ENCODE results near the gene PRKCE.

PRKCE gene

GRCh38 chr2:46023165-46023854 lies 371.8 kb downstream of the PRKCE start:
- in situ Hi-C loops (cut with MboI; ENCODE audit: low sequenced_read_pairs), result no loop called here

DNA sequence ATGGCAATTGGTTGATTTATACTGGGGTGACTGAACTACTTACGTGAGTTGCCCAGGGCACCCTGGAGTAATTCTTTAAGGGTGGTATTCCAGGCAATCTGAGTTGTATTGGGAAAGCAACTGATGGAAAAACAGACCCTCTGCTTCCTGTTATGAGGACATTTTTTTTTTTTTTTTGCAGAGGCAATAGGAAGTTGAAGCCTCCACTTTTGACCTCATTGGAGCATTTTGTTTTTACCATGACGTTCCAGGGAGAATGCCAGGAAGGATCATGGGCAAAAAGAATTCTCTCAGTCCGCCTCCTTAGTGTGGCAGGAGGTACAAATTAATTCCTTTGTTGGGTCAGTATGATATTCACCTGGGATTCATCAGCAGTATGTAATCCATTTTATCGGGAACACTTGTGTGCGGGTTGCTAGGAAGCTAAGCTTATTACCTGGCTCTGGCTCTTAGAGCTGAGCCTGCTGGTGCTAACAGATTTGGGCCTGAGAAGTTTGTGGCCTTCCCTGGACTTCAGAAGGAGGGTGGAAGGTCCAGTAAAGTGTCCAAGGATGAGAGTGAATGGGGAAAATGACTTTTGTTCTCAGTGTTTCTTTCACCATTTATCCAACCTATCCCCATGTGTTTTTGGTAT lies 372.8 kb downstream of the PRKCE start:
- in situ Hi-C loops (cut with MboI; ENCODE audit: low sequenced_read_pairs), result no loop called here

- in situ Hi-C loops (cut with MboI; ENCODE audit: low sequenced_read_pairs), result no loop called here
Observed at GRCh38 chr2:46025081-46025480, 373.6 kb downstream of the PRKCE start.

- in situ Hi-C loops (cut with MboI; ENCODE audit: low sequenced_read_pairs), result no loop called here
Observed at GRCh38 chr2:46025676-46026075, 374.2 kb downstream of the PRKCE start.

DNA sequence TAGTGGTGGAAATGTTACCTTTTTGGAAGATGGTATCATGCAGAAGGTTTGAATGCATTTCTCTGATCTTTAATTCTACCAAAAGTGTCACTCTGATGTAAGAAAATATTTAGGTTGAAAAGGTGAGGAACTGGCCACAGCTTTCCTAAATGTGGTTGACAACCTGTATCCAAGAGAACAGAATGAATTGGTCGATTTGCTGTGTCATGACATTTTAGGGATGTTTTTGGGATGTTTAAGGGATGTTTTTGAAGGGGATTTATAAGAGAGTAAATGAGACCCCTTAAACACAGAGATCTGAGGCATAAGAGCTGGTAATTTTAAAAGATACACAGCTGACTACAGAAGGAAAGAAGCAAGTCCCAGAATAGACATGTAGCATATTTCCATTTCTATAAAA lies 375.0 kb downstream of the PRKCE start:
- in situ Hi-C loops (cut with MboI; ENCODE audit: low sequenced_read_pairs), result no loop called here

DNA sequence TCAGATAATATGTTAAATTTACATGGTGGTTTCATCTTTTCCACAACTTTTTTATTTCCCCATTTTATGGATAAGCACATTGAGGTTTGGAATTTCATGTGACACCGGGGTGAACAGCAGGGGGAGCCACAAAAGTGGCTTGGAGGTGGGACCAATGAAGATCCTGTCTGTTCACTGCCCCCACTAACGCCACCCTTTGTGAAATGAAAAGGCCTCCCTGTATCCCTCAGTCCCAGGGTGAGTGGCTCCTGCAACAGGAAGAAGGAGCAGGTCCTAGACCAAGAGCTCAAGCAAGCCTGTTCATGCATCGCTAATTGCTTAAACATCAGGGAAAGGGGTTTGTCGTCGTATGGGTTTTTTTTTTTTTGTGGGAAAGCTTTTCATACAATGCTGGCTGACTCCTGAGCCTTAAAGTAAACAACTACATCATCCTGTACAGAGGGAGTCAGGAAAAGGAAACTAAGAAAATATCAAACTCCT lies 377.9 kb downstream of the PRKCE start:
- in situ Hi-C loops (cut with MboI; ENCODE audit: low sequenced_read_pairs), result no loop called here

GRCh38 chr2:46030330-46030729 lies 378.9 kb downstream of the PRKCE start:
- in situ Hi-C loops (cut with MboI; ENCODE audit: low sequenced_read_pairs), result no loop called here

DNA sequence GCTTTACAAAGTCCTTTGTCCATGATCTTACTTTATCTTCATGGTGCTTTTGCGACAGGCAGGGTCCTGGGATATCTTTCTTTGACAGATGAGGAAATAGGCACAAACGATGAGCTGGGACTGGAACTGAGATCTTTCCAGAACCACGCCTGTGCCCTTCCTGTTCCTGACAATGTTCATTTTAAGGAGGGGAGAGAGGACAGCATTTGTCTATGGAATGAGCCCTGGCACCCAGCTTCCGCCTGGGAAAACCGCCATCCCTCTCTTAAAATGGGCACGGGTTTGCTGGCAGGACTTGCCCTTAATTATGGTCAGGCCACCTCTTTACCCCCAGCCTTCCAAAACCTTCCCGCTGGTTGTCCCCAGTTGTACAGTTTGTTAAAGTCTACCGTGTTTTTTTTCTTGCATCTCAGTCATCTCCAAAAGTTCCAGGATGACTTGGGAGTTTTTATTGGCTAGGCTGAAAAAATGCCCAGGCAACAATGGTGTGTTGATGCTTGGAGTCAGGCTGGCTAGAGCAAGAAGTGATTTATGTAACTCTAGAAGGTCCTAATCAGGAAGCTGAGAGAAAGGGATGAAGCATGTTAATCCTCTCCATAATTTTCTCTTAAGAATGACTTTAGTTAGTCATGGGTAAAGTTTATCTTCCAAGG lies 380.8 kb downstream of the PRKCE start:
- in situ Hi-C loops (cut with MboI; ENCODE audit: low sequenced_read_pairs), result no loop called here

DNA sequence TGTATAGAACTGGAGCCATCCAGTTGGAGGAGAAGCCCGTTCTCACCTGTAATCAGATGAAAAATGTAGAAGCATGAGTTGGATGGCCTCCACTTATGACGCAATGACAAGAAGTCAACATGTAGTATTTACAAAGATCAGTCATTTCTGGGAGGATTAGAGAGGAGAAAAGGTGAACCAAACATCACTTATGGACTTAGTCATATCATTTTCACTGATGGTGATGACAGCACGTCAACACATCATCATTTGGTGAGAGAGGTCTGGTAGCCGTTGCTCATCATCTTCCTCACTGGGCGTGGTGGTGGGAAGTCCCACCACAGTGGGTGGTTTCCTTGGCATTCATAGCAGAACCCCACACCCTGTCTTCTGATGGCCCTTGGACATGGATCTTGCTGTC lies 381.5 kb downstream of the PRKCE start:
- in situ Hi-C loops (cut with MboI; ENCODE audit: low sequenced_read_pairs), result no loop called here

DNA sequence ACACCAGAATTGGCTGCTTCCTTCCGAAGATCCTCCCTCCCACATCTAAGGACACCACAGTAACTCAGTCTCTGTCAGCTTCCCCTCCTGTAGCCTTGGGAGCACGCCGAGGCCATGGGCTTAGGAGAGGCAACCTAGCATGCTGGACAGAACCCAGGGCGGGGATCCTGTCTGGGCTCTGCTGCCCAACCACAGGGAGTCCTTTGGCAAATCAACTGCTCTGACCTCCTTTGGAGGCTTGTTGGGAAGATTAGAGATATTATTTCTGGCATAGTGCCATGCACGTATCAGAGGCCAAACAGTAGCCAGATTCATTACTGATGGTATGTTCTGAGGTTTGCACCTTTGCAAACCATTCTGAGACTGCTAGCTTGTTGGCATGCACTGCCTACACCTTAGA lies 383.1 kb downstream of the PRKCE start:
- in situ Hi-C loops (cut with MboI; ENCODE audit: low sequenced_read_pairs), result no loop called here

GRCh38 chr2:46036929-46037328 lies 385.5 kb downstream of the PRKCE start:
- in situ Hi-C loops (cut with MboI; ENCODE audit: low sequenced_read_pairs), result no loop called here

- in situ Hi-C loops (cut with MboI; ENCODE audit: low sequenced_read_pairs), result no loop called here
Observed at GRCh38 chr2:46039543-46040303, 388.2 kb downstream of the PRKCE start.

GRCh38 chr2:46040563-46041155 lies 389.2 kb downstream of the PRKCE start:
- in situ Hi-C loops (cut with MboI; ENCODE audit: low sequenced_read_pairs), result no loop called here

GRCh38 chr2:46041434-46041833 lies 390.0 kb downstream of the PRKCE start:
- in situ Hi-C loops (cut with MboI; ENCODE audit: low sequenced_read_pairs), result no loop called here

DNA sequence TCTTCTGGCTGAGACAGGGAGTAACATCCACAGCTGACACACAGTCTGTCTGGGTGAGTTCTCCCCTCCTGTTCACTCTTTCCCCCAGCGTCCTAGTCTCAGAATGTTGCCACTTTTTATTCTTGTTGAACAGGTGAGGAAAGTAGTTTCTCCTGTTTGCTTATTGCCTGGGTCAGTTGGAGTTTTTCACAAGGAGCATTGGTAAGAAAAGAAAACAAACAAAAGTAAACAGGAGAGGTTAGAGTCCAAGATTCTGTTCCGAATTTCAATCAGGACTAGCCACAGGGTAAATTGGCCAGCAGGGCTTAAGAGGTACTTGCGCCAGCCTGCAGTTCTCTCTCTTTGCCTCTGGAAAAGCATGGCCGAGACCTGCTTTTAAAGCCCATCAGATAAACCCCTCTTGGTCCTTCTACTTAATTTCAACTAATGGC lies 390.7 kb downstream of the PRKCE start:
- in situ Hi-C loops (cut with MboI; ENCODE audit: low sequenced_read_pairs), result no loop called here

DNA sequence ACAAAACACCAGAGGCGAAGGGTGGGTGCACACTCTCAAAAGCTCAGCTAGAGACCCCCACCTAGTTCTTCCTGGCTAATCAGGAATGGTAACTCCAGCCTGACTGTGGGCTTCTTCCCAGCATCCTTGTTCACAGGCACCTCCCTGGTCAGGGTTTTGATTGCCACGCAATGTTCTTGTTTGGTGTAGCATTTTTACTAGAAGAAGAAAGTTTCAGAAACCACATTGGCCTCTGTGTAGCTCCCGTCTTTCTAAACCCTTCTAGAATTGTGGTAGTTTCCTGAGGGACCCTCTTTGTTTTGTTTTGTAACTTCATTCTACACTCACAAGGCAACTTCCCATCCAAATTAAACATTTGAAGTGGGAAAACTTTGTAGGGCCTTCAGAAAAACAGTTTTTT lies 391.2 kb downstream of the PRKCE start:
- in situ Hi-C loops (cut with MboI; ENCODE audit: low sequenced_read_pairs), result no loop called here

GRCh38 chr2:46045888-46046287 lies 394.4 kb downstream of the PRKCE start:
- in situ Hi-C loops (cut with MboI; ENCODE audit: low sequenced_read_pairs), result no loop called here

DNA sequence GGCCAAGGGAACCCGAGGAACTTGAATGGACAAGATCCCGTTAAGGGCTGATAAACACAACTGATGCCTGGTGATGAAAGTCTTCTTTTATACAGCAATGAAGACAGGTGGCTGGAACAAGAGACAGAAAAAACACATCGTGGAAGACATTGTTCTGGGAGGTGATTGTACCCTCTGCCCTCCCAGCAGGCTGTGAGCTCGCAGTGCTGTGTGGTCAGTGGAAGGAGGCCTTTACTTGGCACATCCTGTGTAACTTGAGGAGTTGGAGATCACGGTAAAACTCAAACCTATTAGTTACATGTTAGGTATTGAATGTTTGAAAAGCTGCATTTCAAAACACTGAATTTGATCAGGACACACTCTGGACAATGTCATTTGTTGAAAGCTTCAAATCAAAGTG lies 395.8 kb downstream of the PRKCE start:
- in situ Hi-C loops (cut with MboI; ENCODE audit: low sequenced_read_pairs), result no loop called here

GRCh38 chr2:46048693-46049092 lies 397.2 kb downstream of the PRKCE start:
- in situ Hi-C loops (cut with MboI; ENCODE audit: low sequenced_read_pairs), result no loop called here

DNA sequence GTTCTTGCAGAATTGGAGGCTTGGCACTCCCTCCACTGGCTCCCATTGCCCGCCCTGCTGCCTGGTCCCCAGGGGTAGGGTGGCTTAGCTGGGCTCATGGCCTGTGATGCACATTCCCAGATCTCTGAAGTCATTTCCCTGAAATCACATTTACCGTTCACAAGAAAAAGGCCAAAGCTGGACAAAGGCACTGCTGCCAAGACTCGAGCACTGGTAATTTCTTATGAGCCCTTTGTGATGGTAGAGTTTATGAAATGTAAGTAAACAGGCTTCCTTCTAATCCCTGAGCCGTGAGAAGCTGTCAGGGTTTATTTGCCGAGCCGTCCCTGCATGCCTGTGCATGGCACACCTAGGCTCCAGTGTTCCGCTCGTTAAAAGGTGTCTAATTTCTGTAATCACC lies 398.6 kb downstream of the PRKCE start:
- in situ Hi-C loops (cut with MboI; ENCODE audit: low sequenced_read_pairs), result no loop called here

- in situ Hi-C loops (cut with MboI; ENCODE audit: low sequenced_read_pairs), result no loop called here
Observed at GRCh38 chr2:46050489-46050888, 399.0 kb downstream of the PRKCE start.

All from HL-60/S4 (cell line).